GM21423 (cell line): Measurements from ENCODE around the gene MRPS15.

Experiments used
- ATAC-seq: cut with Tn5 transposase; IDR thresholded peaks from one replicate; pipeline ENCODE4 v1.9.1; 2021; ENCODE audit warnings: mild to moderate bottlenecking, moderate library complexity; ENCODE audit not compliant: unreplicated experiment

The MRPS15 gene

GRCh38 chr1:36421649-36422048, 42.5 kb downstream of the MRPS15 start:
- no peak for ATAC-seq

GRCh38 chr1:36420836-36421317, 43.3 kb downstream of the MRPS15 start:
- peak; percentile 72 for ATAC-seq

- no peak for ATAC-seq
Observed at GRCh38 chr1:36420409-36420808, 43.8 kb downstream of the MRPS15 start.

GRCh38 chr1:36419569-36419968, 44.6 kb downstream of the MRPS15 start:
- no peak for ATAC-seq

- no peak for ATAC-seq
Observed at GRCh38 chr1:36419140-36419539, 45.0 kb downstream of the MRPS15 start.

- no peak for ATAC-seq
Observed at GRCh38 chr1:36417931-36418330, 46.3 kb downstream of the MRPS15 start.

- ATAC-seq: no peak
Observed at GRCh38 chr1:36415661-36416326, 48.4 kb downstream of the MRPS15 start.

GRCh38 chr1:36414384-36414783, 49.8 kb downstream of the MRPS15 start:
- no peak for ATAC-seq

GRCh38 chr1:36411674-36412648, 52.2 kb downstream of the MRPS15 start:
- ATAC-seq: no peak

- no peak for ATAC-seq
Observed at GRCh38 chr1:36408479-36408878, 55.7 kb downstream of the MRPS15 start.

GRCh38 chr1:36406440-36406839, 57.7 kb downstream of the MRPS15 start:
- ATAC-seq: no peak
